GM19240 (cell line): ENCODE results near the gene SLTM.
"Not testable (repeated sequence)": the region's sequence is repeated elsewhere in the genome, so short reads cannot be mapped to it uniquely, and the experiment has no call there.

Source experiments
- DNase-seq: peaks from one replicate; pipeline ENCODE4 v3.0.0; 2011; ENCODE audit warnings: low spot score; ENCODE audit not compliant: insufficient read length

The SLTM gene

GRCh38 chr15:58929891-58930416 is 3.5 kb downstream of the SLTM start:
- no peak for DNase-seq

GRCh38 chr15:58926823-58927222 is 6.7 kb downstream of the SLTM start:
- no peak for DNase-seq

DNA sequence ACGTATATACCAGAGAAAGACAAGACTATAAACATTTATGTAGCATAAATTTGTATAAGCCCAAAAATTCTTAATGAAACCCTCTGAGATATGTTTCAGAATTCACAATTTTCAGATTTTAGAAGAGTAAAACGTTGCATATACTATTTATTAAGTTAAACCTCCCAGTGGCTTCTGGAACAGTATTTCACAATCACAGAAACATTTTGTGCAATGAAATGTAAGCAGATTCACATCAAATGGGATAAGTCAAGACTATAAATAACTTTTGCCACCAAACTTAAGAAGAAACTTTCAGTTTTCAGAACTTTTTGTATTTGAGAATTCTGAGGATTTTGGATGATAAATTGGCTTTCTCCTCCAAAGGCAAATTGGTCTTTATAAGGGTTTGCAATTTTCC is 9.2 kb downstream of the SLTM start:
- DNase-seq, result no peak

- DNase-seq, result no peak
Measured at GRCh38 chr15:58923696-58924300, 9.7 kb downstream of the SLTM start.

GRCh38 chr15:58923284-58923683 is 10.2 kb downstream of the SLTM start:
- DNase-seq, result no peak

GRCh38 chr15:58921267-58921790 is 12.2 kb downstream of the SLTM start:
- DNase-seq, result no peak

DNA sequence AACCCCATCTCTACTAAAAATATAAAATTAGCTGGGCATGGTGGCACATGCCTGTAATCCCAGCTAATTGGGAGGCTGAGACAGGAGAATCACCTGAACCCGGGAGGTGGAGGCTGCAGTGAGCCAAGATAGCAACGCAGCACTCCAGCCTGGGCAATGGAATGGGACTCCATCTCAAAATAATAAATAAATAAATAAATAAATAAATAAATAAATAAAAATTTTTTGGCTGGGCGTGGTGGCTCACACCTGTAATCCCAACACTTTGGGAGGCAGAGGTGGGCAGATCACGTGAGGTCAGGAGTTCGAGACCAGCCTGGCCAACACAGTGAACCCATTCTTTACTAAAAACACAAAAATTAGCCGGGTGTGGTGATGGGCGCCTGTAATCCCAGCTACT is 13.0 kb downstream of the SLTM start:
- DNase-seq, result not testable (repeated sequence)

DNA sequence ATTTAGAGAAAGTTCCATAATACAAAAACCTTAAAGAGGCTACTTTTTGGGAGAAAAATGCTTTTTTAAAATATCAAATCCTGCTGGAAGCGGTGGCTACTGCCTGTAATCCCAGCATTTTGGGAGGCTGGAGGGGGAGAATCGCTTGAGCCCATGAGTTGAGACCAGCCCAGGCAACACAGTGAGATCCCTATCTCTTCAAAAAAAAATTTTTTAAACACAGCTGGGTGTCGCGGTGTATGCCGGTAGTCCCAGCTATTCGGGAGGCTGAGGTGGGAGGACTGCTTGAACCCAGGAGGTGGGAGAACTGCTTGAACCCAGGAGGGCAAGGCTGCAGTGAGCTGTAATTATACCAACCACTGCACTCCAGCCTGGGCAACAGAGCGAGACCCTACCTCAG is 14.2 kb downstream of the SLTM start:
- DNase-seq, result no peak

DNA sequence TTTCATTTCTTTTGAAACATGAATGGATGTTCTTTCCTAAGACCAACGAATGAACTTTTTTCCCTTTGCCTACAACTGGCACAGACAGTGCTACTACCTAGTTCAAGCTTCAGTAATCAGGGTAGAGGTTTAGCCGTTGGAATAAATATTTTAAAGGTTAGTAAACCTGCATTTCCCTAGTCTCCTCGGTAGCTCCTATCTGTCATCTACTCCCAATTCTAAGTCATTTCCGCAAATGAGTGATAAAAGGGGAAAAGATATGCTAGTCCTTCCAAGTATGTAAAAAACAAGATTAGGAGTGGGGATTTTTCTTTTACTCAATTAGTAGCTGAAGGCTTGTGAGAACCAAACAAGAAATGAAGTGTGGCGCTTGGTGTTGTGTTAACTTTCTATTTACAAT is 15.2 kb downstream of the SLTM start:
- no peak for DNase-seq

GRCh38 chr15:58917613-58918129 is 15.8 kb downstream of the SLTM start:
- not testable (repeated sequence) for DNase-seq

DNA sequence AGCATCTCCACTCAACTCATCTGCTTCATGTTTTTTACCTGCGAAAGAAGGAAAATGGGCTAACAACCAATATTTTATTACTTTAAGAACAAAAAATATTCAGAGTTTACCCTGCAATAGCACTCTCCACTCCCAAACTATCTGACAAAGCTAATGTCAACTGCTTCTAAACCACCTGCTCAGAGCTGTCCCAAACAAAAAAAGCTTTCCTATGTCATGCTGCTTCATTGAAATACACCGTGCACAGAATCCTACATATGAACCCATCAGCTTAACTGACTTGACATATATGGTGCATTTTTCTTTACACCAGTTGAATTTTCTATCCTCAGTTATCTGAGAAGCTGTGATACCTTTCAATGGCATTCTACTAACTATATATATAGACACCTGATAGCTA is 16.5 kb downstream of the SLTM start:
- DNase-seq, result no peak

- no peak for DNase-seq
Measured at GRCh38 chr15:58910456-58910855, 23.0 kb downstream of the SLTM start.

DNA sequence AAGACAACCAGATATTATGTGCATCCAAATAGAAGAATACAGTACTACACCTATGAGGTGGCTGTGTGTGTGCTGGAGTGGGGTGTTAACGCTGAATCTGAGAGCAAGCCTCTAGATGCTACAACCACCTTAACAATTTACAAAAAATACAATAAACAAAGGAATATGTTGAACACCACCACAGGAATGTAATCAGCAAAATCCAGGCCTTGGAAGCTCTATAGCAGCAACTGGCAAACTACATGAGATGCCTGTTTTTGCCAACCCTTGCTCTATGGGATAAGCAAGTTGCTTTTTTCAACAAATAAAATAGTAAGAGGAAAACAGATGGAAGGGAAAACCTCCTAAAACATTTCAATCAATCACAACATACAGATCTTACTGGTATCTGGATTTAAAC is 23.9 kb downstream of the SLTM start:
- DNase-seq, result no peak

DNA sequence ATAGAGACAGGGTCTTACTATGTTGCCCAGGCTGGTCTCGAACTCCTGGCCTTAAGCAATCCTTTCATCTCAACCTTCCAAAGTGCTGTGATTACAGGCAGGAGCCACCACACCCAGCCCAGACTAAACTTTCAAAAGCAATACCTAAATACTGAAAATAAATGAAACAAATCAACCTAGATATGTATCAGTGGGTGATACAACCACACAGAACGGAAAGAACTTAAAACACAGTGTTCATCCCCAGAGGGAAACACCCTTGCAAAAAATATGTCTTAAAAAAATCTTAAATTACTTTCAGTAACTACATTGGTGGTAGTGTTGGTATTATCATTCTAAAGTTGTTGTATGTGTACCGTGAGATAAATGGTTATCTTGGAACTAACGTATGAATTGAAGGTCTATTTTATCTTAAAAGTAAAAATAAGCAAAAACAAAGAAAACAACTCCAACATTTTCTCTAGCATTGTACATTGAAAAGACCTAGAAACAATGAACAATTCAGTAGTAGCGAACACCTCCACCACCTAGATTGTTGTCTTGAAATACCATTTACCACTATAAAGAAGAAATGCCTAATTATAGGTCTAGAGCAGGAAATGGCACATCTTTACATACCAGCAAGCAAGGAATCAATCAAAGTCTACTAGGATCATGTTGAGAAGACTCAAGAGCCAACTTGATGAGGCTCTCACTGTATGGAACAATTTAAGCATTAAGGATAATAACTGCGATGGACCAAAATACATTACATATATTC is 24.7 kb downstream of the SLTM start:
- DNase-seq, result no peak

GRCh38 chr15:58900631-58901030 is 32.8 kb downstream of the SLTM start:
- DNase-seq, result no peak

- DNase-seq, result no peak
Measured at GRCh38 chr15:58898150-58898680, 35.3 kb downstream of the SLTM start.

- DNase-seq, result no peak
Measured at GRCh38 chr15:58889363-58889762, 44.1 kb downstream of the SLTM start.

DNA sequence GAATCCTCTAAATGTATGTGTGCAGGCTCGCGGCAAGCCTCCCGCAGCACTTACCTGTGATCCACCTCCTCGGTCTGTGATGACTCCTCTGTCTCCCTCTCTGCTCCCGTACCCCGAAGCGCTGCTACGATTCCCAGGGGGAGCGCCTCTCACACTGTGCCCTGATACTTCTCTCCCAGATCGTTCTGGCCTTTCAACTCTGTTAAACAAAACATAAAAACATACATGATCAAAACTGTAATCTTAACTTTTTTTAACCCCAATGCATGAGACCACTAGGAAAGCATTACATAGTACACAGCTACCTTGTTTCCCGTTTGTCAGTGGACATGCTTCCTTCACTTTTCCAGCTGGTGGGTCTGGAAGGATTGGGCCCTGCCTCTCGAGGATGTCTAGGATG is 46.6 kb downstream of the SLTM start:
- DNase-seq, result no peak

GRCh38 chr15:58883926-58884325 is 49.6 kb downstream of the SLTM start:
- DNase-seq, result not testable (repeated sequence)

GRCh38 chr15:58882243-58882642 is 51.2 kb downstream of the SLTM start:
- DNase-seq, result no peak

DNA sequence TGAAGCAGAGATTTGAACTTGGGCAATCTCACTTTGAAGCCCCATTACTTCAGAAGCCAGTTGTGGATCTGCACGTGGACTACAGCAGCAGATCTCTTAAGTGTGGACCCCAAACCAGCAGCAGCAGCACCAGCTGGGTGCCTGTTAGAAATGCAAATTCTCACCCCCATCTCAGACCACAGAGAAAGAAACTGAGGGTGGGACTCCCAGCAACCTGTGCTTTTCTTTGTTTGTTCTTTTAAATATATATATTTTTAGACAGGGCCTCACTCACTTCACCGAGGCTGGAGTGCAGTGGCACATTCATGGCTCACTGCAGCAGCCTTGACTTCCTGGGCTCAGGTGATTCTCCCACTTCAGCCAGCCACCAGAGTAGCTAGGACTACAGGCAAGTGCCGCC is 53.2 kb downstream of the SLTM start:
- no peak for DNase-seq
